Measurements from ENCODE around the gene DMWD. TPM values are rescaled to one million over a fixed set of nuclear protein-coding genes. Genes with fewer than 3 reads are reported as not detected.

DMWD gene
- total RNA-seq, 1 experiment from 2014 or later: 86.7 TPM

DNA sequence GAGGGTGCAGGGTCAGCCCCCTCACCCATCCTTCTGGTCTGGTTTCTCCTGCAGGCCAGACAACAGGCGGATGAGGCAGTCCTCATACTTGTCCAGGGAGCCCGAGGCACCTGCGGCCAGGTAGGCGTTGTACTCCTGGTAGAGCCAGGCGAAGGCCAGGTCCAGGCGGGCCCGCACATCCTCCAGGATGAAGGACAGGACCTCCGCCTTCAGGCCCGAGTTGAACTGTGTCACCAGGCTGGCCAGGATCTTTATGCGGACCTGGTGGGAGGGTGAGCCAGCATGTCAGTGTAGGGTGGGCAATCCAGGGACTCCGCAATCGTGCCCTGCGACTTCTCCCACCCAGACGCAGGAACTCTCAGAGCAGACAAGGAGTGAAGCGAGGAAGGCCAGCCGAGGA is 36.3 kb upstream of the DMWD start:
- DNase-seq (ENCODE audit: low spot score): no peak
- BruUV-seq (replicated peaks): no TSS peak
- POLR2A ChIA-PET (ENCODE audit: low non-redundant PET): no interaction called here
- TF ChIP-seq EZH2 (IDR thresholded peaks at IDR 0.05; ENCODE audit: borderline replicate concordance, low read depth, low read length, poor library complexity, severe bottlenecking) (no peak), CTCF (conservative IDR thresholded peaks at IDR 0.05; ENCODE audit: low read depth, low read length) (no peak)
- CTCF ChIA-PET: no interaction called here
- H3K27ac ChIP-seq (ENCODE audit: low read depth, low read length, poor library complexity, severe bottlenecking): no peak overlapping the region
- no peak overlapping the region for H3K4me3 ChIP-seq (ENCODE audit: low read depth, low read length, poor library complexity, severe bottlenecking)
- intact Hi-C loops (cut with micrococcal nuclease; ENCODE audit: unreplicated experiment): no loop called here
- H3K27me3 ChIP-seq (replicated peaks; ENCODE audit: insufficient read depth, low read depth, low read length, poor library complexity): no peaks in the 10 kb centered on the region
- H3K36me3 ChIP-seq (ENCODE audit: insufficient read depth, low read length, poor library complexity, severe bottlenecking): peaks cover 73% of the 10 kb centered on the region
- H3K4me1 ChIP-seq (ENCODE audit: insufficient read depth, low read length, poor library complexity, severe bottlenecking): no peaks in the 10 kb centered on the region
- H3K9me3 ChIP-seq (ENCODE audit: low read depth, low read length, poor library complexity, severe bottlenecking): no peaks in the 10 kb centered on the region

- no peak for DNase-seq (ENCODE audit: low spot score)
- H3K36me3 ChIP-seq (ENCODE audit: insufficient read depth, low read length, poor library complexity, severe bottlenecking): peaks cover 72% of the 10 kb centered on the region
- TF ChIP-seq EZH2 (IDR thresholded peaks at IDR 0.05; ENCODE audit: borderline replicate concordance, low read depth, low read length, poor library complexity, severe bottlenecking) (no peak), CTCF (conservative IDR thresholded peaks at IDR 0.05; ENCODE audit: low read depth, low read length) (no peak)
- H3K4me1 ChIP-seq (ENCODE audit: insufficient read depth, low read length, poor library complexity, severe bottlenecking): no peaks in the 10 kb centered on the region
- CTCF ChIA-PET: no interaction called here
- POLR2A ChIA-PET (ENCODE audit: low non-redundant PET): no interaction called here
- H3K27me3 ChIP-seq (replicated peaks; ENCODE audit: insufficient read depth, low read depth, low read length, poor library complexity): no peaks in the 10 kb centered on the region
- H3K9me3 ChIP-seq (ENCODE audit: low read depth, low read length, poor library complexity, severe bottlenecking): no peaks in the 10 kb centered on the region
- H3K27ac ChIP-seq (ENCODE audit: low read depth, low read length, poor library complexity, severe bottlenecking): no peak overlapping the region
- no peak overlapping the region for H3K4me3 ChIP-seq (ENCODE audit: low read depth, low read length, poor library complexity, severe bottlenecking)
- intact Hi-C loops (cut with micrococcal nuclease; ENCODE audit: unreplicated experiment): no loop called here
- no TSS peak for BruUV-seq (replicated peaks)
Observed at GRCh38 chr19:45828523-45828922, 35.9 kb upstream of the DMWD start.

DNA sequence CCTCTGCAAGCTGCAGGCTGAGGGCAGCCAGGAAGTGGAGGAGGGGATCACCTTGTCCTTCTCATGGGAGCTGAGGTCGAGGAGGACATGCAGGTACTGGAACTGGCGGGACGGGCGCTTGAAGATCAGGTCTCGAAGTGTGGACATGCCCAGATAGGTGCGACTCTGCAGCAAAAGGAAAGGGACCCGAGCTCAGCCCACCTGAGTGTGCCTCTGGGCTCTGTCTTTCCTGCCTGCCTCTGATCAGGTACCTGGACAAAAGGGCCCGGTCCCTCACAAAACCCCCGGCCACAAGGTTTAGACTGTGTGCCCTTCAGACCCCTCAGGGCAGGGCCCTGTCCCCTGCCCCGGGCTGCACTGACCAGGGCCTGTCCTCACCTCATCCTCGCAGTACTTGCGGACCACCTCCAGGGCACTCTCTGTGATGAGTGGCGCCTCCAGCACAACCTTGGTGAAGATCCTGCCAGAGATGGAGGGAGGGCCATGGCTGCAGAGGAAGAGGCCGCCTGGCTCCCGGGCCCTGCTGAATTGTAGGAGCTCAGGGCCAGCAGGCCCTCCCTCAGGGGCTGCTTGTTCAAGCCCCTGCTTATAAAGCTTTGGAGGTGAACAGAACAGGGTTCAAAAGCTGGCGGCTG is 34.9 kb upstream of the DMWD start:
- H3K4me3 ChIP-seq (ENCODE audit: low read depth, low read length, poor library complexity, severe bottlenecking): no peak overlapping the region
- peaks cover 74% of the 10 kb centered on the region for H3K36me3 ChIP-seq (ENCODE audit: insufficient read depth, low read length, poor library complexity, severe bottlenecking)
- ChIA-PET POLR2A (ENCODE audit: low non-redundant PET) (no interaction called here), CTCF (interaction anchor here (1.8 kb wide), 1 partner anchor 11 kb away, joined by 4 read pairs; no protein-coding TSS in a partner anchor)
- no peaks in the 10 kb centered on the region for H3K27me3 ChIP-seq (replicated peaks; ENCODE audit: insufficient read depth, low read depth, low read length, poor library complexity)
- no peak overlapping the region for H3K27ac ChIP-seq (ENCODE audit: low read depth, low read length, poor library complexity, severe bottlenecking)
- DNase-seq (ENCODE audit: low spot score): no peak
- TF ChIP-seq CTCF (conservative IDR thresholded peaks at IDR 0.05; ENCODE audit: low read depth, low read length): no peak
- H3K4me1 ChIP-seq (ENCODE audit: insufficient read depth, low read length, poor library complexity, severe bottlenecking): no peaks in the 10 kb centered on the region
- intact Hi-C loops (cut with micrococcal nuclease; ENCODE audit: unreplicated experiment): no loop called here
- no peaks in the 10 kb centered on the region for H3K9me3 ChIP-seq (ENCODE audit: low read depth, low read length, poor library complexity, severe bottlenecking)
- BruUV-seq (replicated peaks): no TSS peak

Data from A673 (cell line).